DOHH2 (cell line): Measurements from ENCODE around the gene G6PC3.

Experiments used
- H3F3A ChIP-seq: fragments of 200-600 bp; sonication (generic), shearing (Covaris generic); 2 replicates; pipeline ENCODE4 v1.6.0; 2016; ENCODE audit warnings: antibody characterized with exemption, mild to moderate bottlenecking; ENCODE audit not compliant: control insufficient read depth, insufficient read depth
- H3K27ac ChIP-seq: fragments of 200-600 bp; sonication (generic); 2 replicates; pipeline ENCODE4 v1.5.1; 2014; ENCODE audit warnings: low read depth, mild to moderate bottlenecking, low read length, moderate library complexity
- H3K27me3 ChIP-seq: fragments of 200-600 bp; sonication (generic); 2 replicates; pipeline ENCODE4 v1.6.1; 2014; ENCODE audit warnings: mild to moderate bottlenecking, low read length, mixed read lengths; ENCODE audit not compliant: control insufficient read depth
- H3K36me3 ChIP-seq: fragments of 200-600 bp; sonication (generic); 2 replicates; pipeline ENCODE4 v1.6.1; 2014; ENCODE audit warnings: mild to moderate bottlenecking, low read length, moderate library complexity, mixed read lengths; ENCODE audit not compliant: control insufficient read depth
- H3K4me1 ChIP-seq: fragments of 200-600 bp; sonication (generic); 2 replicates; pipeline ENCODE4 v1.6.1; 2014; ENCODE audit warnings: mild to moderate bottlenecking, low read length, mixed read lengths; ENCODE audit not compliant: control insufficient read depth
- H3K4me2 ChIP-seq: fragments of 200-600 bp; sonication (generic); 2 replicates; pipeline ENCODE4 v1.6.0; 2014; ENCODE audit warnings: mild to moderate bottlenecking, low read length, moderate library complexity
- H3K4me3 ChIP-seq: fragments of 200-600 bp; sonication (generic); 2 replicates; pipeline ENCODE4 v1.5.1; 2014; ENCODE audit warnings: mild to moderate bottlenecking, low read length, mixed read lengths
- H3K79me2 ChIP-seq: fragments of 200-600 bp; sonication (generic); 2 replicates; pipeline ENCODE4 v1.6.1; 2014; ENCODE audit warnings: mild to moderate bottlenecking, low read length, mixed read lengths; ENCODE audit not compliant: control insufficient read depth
- H3K9me2 ChIP-seq: fragments of 200-600 bp; sonication (generic); replicated peaks from 2 replicates; pipeline ENCODE4 v1.6.1; 2014; ENCODE audit warnings: mild to moderate bottlenecking, low read length, mixed read lengths; ENCODE audit not compliant: control insufficient read depth
- H3K9me3 ChIP-seq: fragments of 200-600 bp; sonication (generic); 2 replicates; pipeline ENCODE4 v1.6.1; 2014; ENCODE audit warnings: antibody characterized with exemption, low read length, mixed read lengths; ENCODE audit not compliant: control insufficient read depth, insufficient read depth
- H4K20me1 ChIP-seq: fragments of 200-600 bp; sonication (generic); 2 replicates; pipeline ENCODE4 v1.6.0; 2014; ENCODE audit warnings: low read depth, mild to moderate bottlenecking, antibody characterized with exemption, low read length, moderate library complexity; ENCODE audit not compliant: control insufficient read depth, insufficient read depth
- CTCF ChIP-seq: fragments of 200-600 bp; sonication (generic); IDR thresholded peaks from one replicate; pipeline ENCODE4 v1.5.1; 2014; ENCODE audit warnings: antibody characterized with exemption, mild to moderate bottlenecking, low read depth, low read length; ENCODE audit not compliant: poor library complexity, severe bottlenecking
- EZH2phosphoT487 ChIP-seq: fragments of 200-600 bp; sonication (generic); IDR thresholded peaks from 2 replicates; pipeline ENCODE4 v1.6.1; 2017; ENCODE audit warnings: borderline replicate concordance, mild to moderate bottlenecking, antibody characterized with exemption, low read length, moderate library complexity, mixed read lengths

The G6PC3 gene

GRCh38 chr17:44061446-44061845 is 9.1 kb upstream of the G6PC3 start:
- Histone ChIP-seq H3K9me2 (no peaks in the 10 kb centered on the region), H3K36me3 (peaks cover 75% of the 10 kb centered on the region), H3K4me2 (no peak overlapping the region), H3F3A (no peaks in the 10 kb centered on the region), H3K27ac (no peak overlapping the region), H3K4me3 (no peak overlapping the region), H3K79me2 (peaks cover 96% of the 10 kb centered on the region), H3K9me3 (no peaks in the 10 kb centered on the region), H3K4me1 (peaks cover 20% of the 10 kb centered on the region), H4K20me1 (peaks cover 4% of the 10 kb centered on the region; the same call in 1 of the 2 replicates), H3K27me3 (no peaks in the 10 kb centered on the region)
- no peak for TF ChIP-seq EZH2phosphoT487
- TF ChIP-seq CTCF = no peak

GRCh38 chr17:44062871-44063270 is 7.7 kb upstream of the G6PC3 start:
- Histone ChIP-seq H3K36me3 (peaks cover 71% of the 10 kb centered on the region), H3K27me3 (no peaks in the 10 kb centered on the region), H3K9me3 (no peaks in the 10 kb centered on the region), H3K4me1 (peaks cover 31% of the 10 kb centered on the region), H3K79me2 (peaks cover 91% of the 10 kb centered on the region), H3K4me3 (no peak overlapping the region), H3K27ac (no peak overlapping the region), H3F3A (peaks cover 3% of the 10 kb centered on the region; the same call in 1 of the 2 replicates), H4K20me1 (peaks cover 4% of the 10 kb centered on the region; the same call in 1 of the 2 replicates), H3K9me2 (no peaks in the 10 kb centered on the region), H3K4me2 (no peak overlapping the region)
- TF ChIP-seq EZH2phosphoT487 (no peak), CTCF (no peak)

- H3K36me3 ChIP-seq = peaks cover 63% of the 10 kb centered on the region
These were observed 6.6 kb upstream of the G6PC3 start for GRCh38 chr17:44063704-44064639.

More at GRCh38 chr17:44063704-44064639, 6.6 kb upstream of the G6PC3 start:
- Histone ChIP-seq H3K4me1 (peaks cover 33% of the 10 kb centered on the region), H3K9me2 (no peaks in the 10 kb centered on the region), H3K27ac (no peak overlapping the region), H4K20me1 (peaks cover under 1% of the 10 kb centered on the region; the same call in 1 of the 2 replicates), H3K79me2 (peaks cover 82% of the 10 kb centered on the region), H3K4me3 (peak overlapping the region; percentile 14; the same call in 1 of the 2 replicates), H3F3A (peaks cover 3% of the 10 kb centered on the region; the same call in 1 of the 2 replicates), H3K27me3 (no peaks in the 10 kb centered on the region), H3K4me2 (peak overlapping the region; percentile 17), H3K9me3 (no peaks in the 10 kb centered on the region)
- TF ChIP-seq EZH2phosphoT487 (no peak), CTCF (no peak)
